ENCODE results near the gene MBOAT1.

DNA sequence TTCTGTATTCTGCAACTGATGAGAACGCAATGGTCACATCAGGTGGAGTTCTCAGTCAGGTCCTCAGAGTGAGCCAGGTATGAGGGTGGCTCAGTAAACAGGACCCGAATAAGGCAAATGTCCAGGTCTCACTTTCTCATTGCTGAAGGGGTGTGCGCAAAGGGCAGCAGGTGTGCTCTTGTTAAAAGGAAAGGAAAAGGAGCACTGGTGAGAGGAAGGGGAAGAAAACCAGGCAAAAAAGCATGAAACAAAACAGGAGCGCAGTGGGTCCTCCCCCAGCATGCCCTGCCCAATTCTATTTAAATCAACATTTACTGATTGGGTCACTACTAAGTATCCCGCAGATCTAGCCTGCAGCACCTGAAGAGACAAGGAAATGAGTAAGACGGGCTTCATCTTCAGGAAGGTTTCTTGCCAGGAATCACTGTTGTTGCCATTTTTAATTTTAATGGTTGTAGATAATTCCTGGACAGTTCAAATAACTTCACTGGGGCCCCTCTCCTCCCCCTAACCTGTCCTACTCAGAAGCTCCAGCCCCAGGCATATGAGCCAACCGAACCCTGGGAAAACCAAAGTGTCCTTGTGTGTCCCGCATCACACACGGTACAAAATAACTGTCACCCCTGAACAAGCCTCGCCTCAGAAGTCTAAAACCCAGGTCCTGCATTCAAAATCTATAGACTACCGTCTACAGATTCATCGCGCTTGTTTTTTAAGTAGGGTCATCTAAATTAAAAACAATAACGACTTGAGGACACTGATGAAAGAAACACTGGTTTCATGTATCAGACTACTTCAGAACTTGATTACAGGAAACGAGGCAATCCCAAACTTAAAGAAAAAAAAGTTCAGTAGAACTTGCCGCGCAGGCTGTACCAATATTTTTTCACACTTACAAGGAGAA lies 980 bp downstream of the MBOAT1 start:
- TF ChIP-seq, protein P1, sequence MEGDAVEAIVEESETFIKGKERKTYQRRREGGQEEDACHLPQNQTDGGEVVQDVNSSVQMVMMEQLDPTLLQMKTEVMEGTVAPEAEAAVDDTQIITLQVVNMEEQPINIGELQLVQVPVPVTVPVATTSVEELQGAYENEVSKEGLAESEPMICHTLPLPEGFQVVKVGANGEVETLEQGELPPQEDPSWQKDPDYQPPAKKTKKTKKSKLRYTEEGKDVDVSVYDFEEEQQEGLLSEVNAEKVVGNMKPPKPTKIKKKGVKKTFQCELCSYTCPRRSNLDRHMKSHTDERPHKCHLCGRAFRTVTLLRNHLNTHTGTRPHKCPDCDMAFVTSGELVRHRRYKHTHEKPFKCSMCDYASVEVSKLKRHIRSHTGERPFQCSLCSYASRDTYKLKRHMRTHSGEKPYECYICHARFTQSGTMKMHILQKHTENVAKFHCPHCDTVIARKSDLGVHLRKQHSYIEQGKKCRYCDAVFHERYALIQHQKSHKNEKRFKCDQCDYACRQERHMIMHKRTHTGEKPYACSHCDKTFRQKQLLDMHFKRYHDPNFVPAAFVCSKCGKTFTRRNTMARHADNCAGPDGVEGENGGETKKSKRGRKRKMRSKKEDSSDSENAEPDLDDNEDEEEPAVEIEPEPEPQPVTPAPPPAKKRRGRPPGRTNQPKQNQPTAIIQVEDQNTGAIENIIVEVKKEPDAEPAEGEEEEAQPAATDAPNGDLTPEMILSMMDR (IDR thresholded peaks at IDR 0.05), result no peak
- peak; percentile 46 to 68 for TF ChIP-seq POLR2A (IDR thresholded peaks at IDR 0.05)

Measured in Peyer's patch (tissue), 4 donors.